Activated CD4-positive, alpha-beta T cell treated with anti-CD3 and anti-CD28 coated beads for 4 hours (primary cell): ENCODE measurements around the gene SCGB1D2.

Experiments used
- DNase-seq, 2 donors: peaks; one replicate each; pipeline ENCODE4 v3.0.0-alpha.2; 2020

SCGB1D2 gene

GRCh38 chr11:62264004-62264403 lies 22.0 kb downstream of the SCGB1D2 start:
- DNase-seq, result no peak

- no peak for DNase-seq
Measured at GRCh38 chr11:62266558-62266957, 24.5 kb downstream of the SCGB1D2 start.

- no peak for DNase-seq
Measured at GRCh38 chr11:62267050-62267449, 25.0 kb downstream of the SCGB1D2 start.

- DNase-seq, result no peak
Measured at GRCh38 chr11:62267576-62267975, 25.5 kb downstream of the SCGB1D2 start.

- no peak for DNase-seq
Measured at GRCh38 chr11:62269654-62270278, 27.7 kb downstream of the SCGB1D2 start, which contains the start of gene SCGB2A2. TSS of gene SCGB2A2 (plus strand) at chr11:62270158. CDS start at chr11:62270217, 59 bp downstream.

GRCh38 chr11:62273284-62273683 lies 31.2 kb downstream of the SCGB1D2 start:
- no peak for DNase-seq

- no peak for DNase-seq
Measured at GRCh38 chr11:62273789-62274275, 31.8 kb downstream of the SCGB1D2 start.

GRCh38 chr11:62280452-62280851 lies 38.4 kb downstream of the SCGB1D2 start:
- DNase-seq, result no peak
